IMR-90 (cell line): ENCODE results near the gene GIMAP5. TPM values are rescaled to one million over a fixed set of nuclear protein-coding genes. Genes with fewer than 3 reads are reported as not detected.

Experiments used
- ATAC-seq: fragments of 200-7000 bp; cut with Tn5 transposase; 2 replicates; pipeline ENCODE4 v1.9.1; 2020; ENCODE audit warnings: low read depth, mild to moderate bottlenecking, moderate library complexity
- BruUV-seq: library from RNA; stranded (reverse); fragments of 400-500 nt; replicated peaks from 2 replicates; lab custom pipeline; 2021; lab: Mats Ljungman, UMichigan
- CTCF ChIA-PET: fragments of 300-600 bp; formaldehyde crosslinking; extraction: SDS; loops from one replicate; lab custom pipeline; 2021; ENCODE audit warnings: antibody characterized with exemption; lab: Yijun Ruan, JAX
- POLR2A ChIA-PET: fragments of 300-600 bp; sonication (Branson Sonifier 250); formaldehyde crosslinking; loops from one replicate; lab custom pipeline; 2022; ENCODE audit warnings: antibody characterized with exemption; ENCODE audit not compliant: unreplicated experiment; lab: Charles Lee
- DNase-seq: peaks from one replicate; pipeline ENCODE4 v3.0.0; 2013
- H2AFZ ChIP-seq: replicated peaks from 2 replicates; pipeline ENCODE3; 2013; ENCODE audit warnings: low read length, mild to moderate bottlenecking; ENCODE audit not compliant: poor library complexity
- H2AK5ac ChIP-seq: 2 replicates; pipeline ENCODE4 v1.6.1; 2013; ENCODE audit warnings: low read depth, low read length, inconsistent platforms
- H2AK9ac ChIP-seq: replicated peaks from 2 replicates; pipeline ENCODE3; 2013; ENCODE audit warnings: mild to moderate bottlenecking, low read depth, low read length, moderate library complexity; ENCODE audit not compliant: poor library complexity
- H2BK120ac ChIP-seq: 2 replicates; pipeline ENCODE4 v1.6.1; 2013; ENCODE audit warnings: low read depth, low read length, inconsistent platforms
- H2BK15ac ChIP-seq: 3 replicates; pipeline ENCODE4 v1.6.1; 2013; ENCODE audit warnings: low read depth, low read length, inconsistent platforms
- H2BK20ac ChIP-seq: 2 replicates; pipeline ENCODE4 v1.6.1; 2013; ENCODE audit warnings: low read depth, mild to moderate bottlenecking, inconsistent platforms, low read length, moderate library complexity
- H2BK5ac ChIP-seq: 2 replicates; pipeline ENCODE4 v1.6.1; 2013; ENCODE audit warnings: mild to moderate bottlenecking, low read depth, low read length, inconsistent platforms; ENCODE audit not compliant: poor library complexity, severe bottlenecking
- H3K14ac ChIP-seq: replicated peaks from 2 replicates; pipeline ENCODE4 v1.6.1; 2013; ENCODE audit warnings: low read depth, low read length, inconsistent platforms
- H3K18ac ChIP-seq: 2 replicates; pipeline ENCODE4 v1.6.1; 2013; ENCODE audit warnings: low read depth, low read length, control low read depth
- H3K23ac ChIP-seq: 2 replicates; pipeline ENCODE4 v1.6.1; 2013; ENCODE audit warnings: low read depth, low read length, inconsistent platforms
- H3K27ac ChIP-seq: 2 replicates; pipeline ENCODE4 v1.5.1; 2013; ENCODE audit warnings: mild to moderate bottlenecking, control low read depth, low read length; ENCODE audit not compliant: insufficient read depth
- H3K27me3 ChIP-seq: 2 replicates; pipeline ENCODE4 v1.6.1; 2013; ENCODE audit warnings: low read length; ENCODE audit not compliant: control insufficient read depth, insufficient read depth
- H3K36me3 ChIP-seq: 2 replicates; pipeline ENCODE4 v1.6.1; 2013; ENCODE audit warnings: low read length, mixed read lengths; ENCODE audit not compliant: control insufficient read depth, insufficient read depth
- H3K4ac ChIP-seq: 2 replicates; pipeline ENCODE4 v1.6.1; 2013; ENCODE audit warnings: low read depth, low read length, inconsistent platforms
- H3K4me1 ChIP-seq: 2 replicates; pipeline ENCODE4 v1.6.1; 2013; ENCODE audit warnings: low read length, mixed read lengths; ENCODE audit not compliant: control insufficient read depth, insufficient read depth
- H3K4me2 ChIP-seq: 2 replicates; pipeline ENCODE4 v1.6.1; 2013; ENCODE audit warnings: low read depth, mild to moderate bottlenecking, control low read depth, low read length, moderate library complexity
- H3K4me3 ChIP-seq: 2 replicates; pipeline ENCODE4 v1.5.1; 2013; ENCODE audit warnings: low read depth, mild to moderate bottlenecking, control low read depth, low read length, moderate library complexity; ENCODE audit not compliant: insufficient read depth
- H3K56ac ChIP-seq: 2 replicates; pipeline ENCODE4 v1.6.1; 2013; ENCODE audit warnings: low read length, inconsistent platforms; ENCODE audit not compliant: insufficient read depth; ENCODE audit errors: extremely low read depth
- H3K79me1 ChIP-seq, 2 experiments: 2 replicates each; pipeline ENCODE4 v1.6.1; 2013; ENCODE audit warnings: low read length in 2 of 2, inconsistent platforms in 1 of 2, low read depth in 1 of 2
- H3K9ac ChIP-seq: 2 replicates; pipeline ENCODE4 v1.6.1; 2013; ENCODE audit warnings: low read depth, low read length, control low read depth
- H3K9me1 ChIP-seq: 2 replicates; pipeline ENCODE4 v1.6.1; 2013; ENCODE audit warnings: low read length, inconsistent platforms; ENCODE audit not compliant: insufficient read depth
- H3K9me3 ChIP-seq: 2 replicates; pipeline ENCODE4 v1.6.1; 2013; ENCODE audit warnings: low read length; ENCODE audit not compliant: control insufficient read depth, insufficient read depth
- H4K20me1 ChIP-seq: 2 replicates; pipeline ENCODE4 v1.6.1; 2013; ENCODE audit warnings: low read length, inconsistent platforms; ENCODE audit not compliant: insufficient read depth
- H4K5ac ChIP-seq: 2 replicates; pipeline ENCODE4 v1.6.1; 2013; ENCODE audit warnings: mild to moderate bottlenecking, low read depth, low read length, control low read depth
- H4K8ac ChIP-seq, 2 experiments: 2 replicates each; pipeline ENCODE4 v1.6.1; 2013; ENCODE audit warnings: low read depth in 2 of 2, low read length in 2 of 2, control low read depth in 1 of 2, inconsistent platforms in 1 of 2
- H4K91ac ChIP-seq: 2 replicates; pipeline ENCODE4 v1.6.1; 2013; ENCODE audit warnings: low read depth, low read length, inconsistent platforms; ENCODE audit not compliant: insufficient read depth
- BHLHE40 ChIP-seq: fragments of 150-350 bp; IDR thresholded peaks from 2 replicates; pipeline ENCODE4 v1.6.1; 2016; ENCODE audit warnings: mild to moderate bottlenecking, low read depth, low read length
- CEBPB ChIP-seq: IDR thresholded peaks from 2 replicates; pipeline ENCODE4 v1.6.1; 2012; ENCODE audit warnings: low read depth, low read length, improper control_type of control experiment
- CHD1 ChIP-seq: IDR thresholded peaks from 2 replicates; pipeline ENCODE4 v1.6.1; 2012; ENCODE audit warnings: low read depth, low read length, improper control_type of control experiment
- CTCF ChIP-seq: conservative IDR thresholded peaks from 2 replicates; pipeline ENCODE4 v1.5.1; 2012; ENCODE audit warnings: mild to moderate bottlenecking, low read depth, low read length, improper control_type of control experiment
- ELK1 ChIP-seq: fragments of 150-350 bp; IDR thresholded peaks from 2 replicates; pipeline ENCODE4 v1.6.1; 2016; ENCODE audit warnings: low read depth, mild to moderate bottlenecking, low read length, moderate library complexity, borderline replicate concordance
- FOS ChIP-seq: fragments of 150-350 bp; IDR thresholded peaks from 2 replicates; pipeline ENCODE4 v1.6.1; 2016; ENCODE audit warnings: low read depth, low read length
- MAFK ChIP-seq: IDR thresholded peaks from 2 replicates; pipeline ENCODE4 v1.6.1; 2012; ENCODE audit warnings: low read depth, low read length, improper control_type of control experiment
- MAZ ChIP-seq: IDR thresholded peaks from 2 replicates; pipeline ENCODE4 v1.6.1; 2012; ENCODE audit warnings: low read depth, mild to moderate bottlenecking, low read length, improper control_type of control experiment, moderate library complexity, borderline replicate concordance
- MXI1 ChIP-seq: IDR thresholded peaks from 2 replicates; pipeline ENCODE4 v1.6.1; 2012; ENCODE audit warnings: low read depth, mild to moderate bottlenecking, low read length, moderate library complexity, borderline replicate concordance
- NFE2L2 ChIP-seq: fragments of 150-350 bp; IDR thresholded peaks from 2 replicates; pipeline ENCODE4 v1.6.1; 2016; ENCODE audit warnings: low read depth, mild to moderate bottlenecking, low read length
- POLR2A ChIP-seq: IDR thresholded peaks from 2 replicates; pipeline ENCODE4 v1.6.1; 2012; ENCODE audit warnings: mild to moderate bottlenecking, low read depth, low read length
- RAD21 ChIP-seq: IDR thresholded peaks from 2 replicates; pipeline ENCODE4 v1.6.1; 2012; ENCODE audit warnings: low read length, improper control_type of control experiment
- RCOR1 ChIP-seq: IDR thresholded peaks from 2 replicates; pipeline ENCODE4 v1.6.1; 2012; ENCODE audit warnings: mild to moderate bottlenecking, low read length, improper control_type of control experiment; ENCODE audit not compliant: insufficient replicate concordance
- RFX5 ChIP-seq: IDR thresholded peaks from 2 replicates; pipeline ENCODE4 v1.8.0; 2012; ENCODE audit warnings: low read depth, mild to moderate bottlenecking, low read length, moderate library complexity
- SMC3 ChIP-seq: fragments of 150-350 bp; IDR thresholded peaks from 2 replicates; pipeline ENCODE4 v1.6.1; 2016; ENCODE audit warnings: low read depth, mild to moderate bottlenecking, antibody characterized with exemption, low read length, moderate library complexity
- USF2 ChIP-seq: fragments of 150-350 bp; IDR thresholded peaks from 2 replicates; pipeline ENCODE4 v1.6.1; 2017; ENCODE audit warnings: mild to moderate bottlenecking, antibody characterized with exemption, low read length, low read depth
- dilution Hi-C: fragments of 300-500 bp; cut with HindIII; formaldehyde crosslinking; loops from one replicate; pipeline ENCODE4 v1.14.3; 2018; ENCODE audit warnings: low sequenced_read_pairs; ENCODE audit not compliant: unreplicated experiment
- in situ Hi-C: fragments of 300-500 bp; cut with MboI; formaldehyde crosslinking; loops from 3 replicates; pipeline ENCODE4 v1.14.3; 2019; ENCODE audit warnings: low sequenced_read_pairs, inconsistent platforms, mixed read lengths
- intact Hi-C: fragments of 100-400 bp; cut with micrococcal nuclease; formaldehyde crosslinking; loops from 2 replicates; pipeline ENCODE4 v1.10.0; 2022
- polyA plus RNA-seq, 3 experiments: library from polyadenylated mRNA; depleted of rRNA; stranded (reverse); fragments of >200 nt; gene quantifications; 2 replicates each; pipeline ENCODE4 v1.2.3, GENCODE V29; 2012; ENCODE audit warnings: low replicate concordance in 1 of 3
- total RNA-seq: library from RNA; depleted of rRNA; stranded (reverse); fragments of >200 nt; gene quantifications from 2 replicates; pipeline ENCODE4 v1.2.3, GENCODE V29; 2012

Gene GIMAP5
- total and polyA plus RNA-seq, 2 of the 4 experiments (the other 2 are of a cell fraction), result not detected

- dilution Hi-C loops, result no loop called here
- BruUV-seq, result no TSS peak
Measured at GRCh38 chr7:150728609-150729008, 8.6 kb upstream of the GIMAP5 start.

More at GRCh38 chr7:150728609-150729008, 8.6 kb upstream of the GIMAP5 start:
- CTCF ChIA-PET, result no interaction called here
- no peak overlapping the region for H2BK20ac ChIP-seq
- no peak for ATAC-seq
- no peak overlapping the region for H3K27ac ChIP-seq
- no peak for DNase-seq
- H3K79me1 ChIP-seq, result no peaks in the 10 kb centered on the region
- TF ChIP-seq FOS, result no peak
- TF ChIP-seq MAFK, result no peak
- no peak for TF ChIP-seq NFE2L2
- TF ChIP-seq MAZ, result no peak
- TF ChIP-seq SMC3, result no peak
- no peak for TF ChIP-seq RCOR1
- TF ChIP-seq MXI1, result no peak
- TF ChIP-seq POLR2A, result no peak
- TF ChIP-seq USF2, result no peak
- TF ChIP-seq CHD1, result no peak
- TF ChIP-seq RAD21, result no peak
- no peak for TF ChIP-seq ELK1
- no peak for TF ChIP-seq CTCF
- no peak for TF ChIP-seq RFX5
- TF ChIP-seq CEBPB, result no peak
- TF ChIP-seq BHLHE40, result no peak
- H3K23ac ChIP-seq, result no peak overlapping the region
- no peak overlapping the region for H3K9ac ChIP-seq
- no peaks in the 10 kb centered on the region for H3K27me3 ChIP-seq
- H4K8ac ChIP-seq, result no peak overlapping the region
- H4K20me1 ChIP-seq, result no peaks in the 10 kb centered on the region
- no peak overlapping the region for H3K4ac ChIP-seq
- no peaks in the 10 kb centered on the region for H3K36me3 ChIP-seq
- no peak overlapping the region for H4K5ac ChIP-seq
- no peak overlapping the region for H2AK5ac ChIP-seq
- H2AK9ac ChIP-seq, result no peak overlapping the region
- H3K4me1 ChIP-seq, result no peaks in the 10 kb centered on the region
- POLR2A ChIA-PET, result interaction anchor here (0.6 kb wide), 1 partner anchor 559 kb away, joined by 10 read pairs; no protein-coding TSS in a partner anchor
- no peak overlapping the region for H2BK5ac ChIP-seq
- no peaks in the 10 kb centered on the region for H3K9me1 ChIP-seq
- H4K91ac ChIP-seq, result no peak overlapping the region
- no peak overlapping the region for H2BK120ac ChIP-seq
- intact Hi-C loops, result no loop called here
- no peaks in the 10 kb centered on the region for H3K9me3 ChIP-seq
- H3K14ac ChIP-seq, result no peak overlapping the region
- no peak overlapping the region for H3K18ac ChIP-seq
- H3K4me2 ChIP-seq, result no peak overlapping the region
- no peak overlapping the region for H3K4me3 ChIP-seq
- no peak overlapping the region for H2AFZ ChIP-seq
- no peak overlapping the region for H3K56ac ChIP-seq
- no peak overlapping the region for H2BK15ac ChIP-seq
- in situ Hi-C loops, result loop anchor here (25.0 kb wide), 1 partner anchor 416 kb away; the partner anchor contains the start of genes ACTR3C and LRRC61
